Stimulated activated naive CD8-positive, alpha-beta T cell treated with anti-CD3 and anti-CD28 coated beads, Interleukin-15, Interleukin-2, amounts not matched to agents 100 U/mL and 50 U/mL, for 24 hours (primary cell): Measurements from ENCODE around the gene SMIM45.
A peak's percentile ranks its signal among the peaks of the same experiment; 100 is the strongest.

Experiments used
- ATAC-seq: fragments of 150-1000 bp; cut with Tn5 transposase; one replicate; pipeline ENCODE4 v1.10.0; 2021
- DNase-seq: peaks from one replicate; pipeline ENCODE4 v3.0.0; 2021

SMIM45 gene

DNA sequence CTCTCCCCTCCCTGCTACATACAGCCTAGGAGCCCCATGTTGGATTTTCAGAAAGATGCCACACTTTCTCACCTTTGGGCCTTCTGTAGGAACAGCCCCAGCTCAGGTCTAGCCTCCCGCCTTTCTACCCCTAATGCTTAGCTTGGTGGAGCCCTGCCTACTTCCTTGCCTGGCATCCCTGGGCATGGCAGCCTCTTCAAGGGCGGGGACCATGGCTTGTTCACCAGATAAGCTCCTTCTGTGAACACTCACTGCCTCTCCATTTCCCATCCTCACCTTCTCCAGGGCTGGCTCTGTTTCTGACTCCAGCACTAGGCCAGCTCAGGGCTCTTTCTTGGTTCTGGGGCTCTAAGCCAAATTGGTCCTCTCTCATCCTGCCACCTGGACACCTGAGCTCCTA lies 18.7 kb downstream of the SMIM45 start:
- ATAC-seq: no peak
- no peak for DNase-seq

DNA sequence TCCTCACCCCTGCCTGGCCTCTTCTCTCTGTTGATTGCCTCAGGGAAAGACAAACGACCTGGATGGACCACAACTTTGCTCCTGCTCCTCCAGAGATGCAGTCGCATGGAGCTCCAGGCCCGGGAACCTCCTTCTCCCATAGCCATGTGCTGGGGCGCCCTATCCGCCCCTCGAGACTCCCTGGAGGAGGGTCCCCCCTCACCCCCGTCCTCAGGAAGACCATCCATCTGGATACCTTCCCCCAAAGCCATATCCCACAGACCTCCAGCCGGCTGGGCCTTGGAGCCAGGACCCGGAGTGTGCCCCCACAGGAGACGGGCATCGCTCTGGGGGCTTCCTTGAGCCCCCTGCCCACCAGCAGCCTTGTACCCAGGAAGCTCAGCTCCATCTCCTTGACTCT lies 19.5 kb downstream of the SMIM45 start:
- DNase-seq (no peak), ATAC-seq (no peak)

DNA sequence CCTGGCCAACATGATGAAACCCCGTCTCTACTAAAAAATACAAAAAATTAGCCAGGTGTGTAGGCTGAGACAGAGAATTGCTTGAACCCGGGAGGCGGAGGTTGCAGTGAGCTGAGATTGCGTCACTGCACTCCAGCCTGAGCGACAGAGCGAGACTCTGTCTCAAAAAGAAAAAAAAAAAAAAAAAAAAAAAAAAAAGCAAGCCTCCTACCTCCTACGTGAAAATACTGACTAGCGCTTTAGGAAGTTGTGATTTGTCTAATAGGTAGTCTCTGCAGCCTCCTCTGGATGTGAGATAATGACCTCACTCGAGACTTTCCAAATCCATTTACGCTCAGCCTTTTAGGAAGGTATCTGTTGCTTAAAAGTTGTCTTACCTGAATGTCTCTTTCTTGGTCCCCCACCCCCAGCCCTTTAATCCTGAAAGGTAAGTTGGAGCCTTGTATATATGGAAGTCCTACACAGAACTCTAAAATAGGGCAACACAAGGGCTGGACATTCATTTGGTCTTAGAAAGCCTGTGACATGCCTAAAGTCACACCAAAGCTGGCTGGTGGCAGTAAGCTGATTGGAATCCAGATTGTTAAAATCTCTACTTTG lies 22.8 kb downstream of the SMIM45 start:
- ATAC-seq: no peak
- no peak for DNase-seq

DNA sequence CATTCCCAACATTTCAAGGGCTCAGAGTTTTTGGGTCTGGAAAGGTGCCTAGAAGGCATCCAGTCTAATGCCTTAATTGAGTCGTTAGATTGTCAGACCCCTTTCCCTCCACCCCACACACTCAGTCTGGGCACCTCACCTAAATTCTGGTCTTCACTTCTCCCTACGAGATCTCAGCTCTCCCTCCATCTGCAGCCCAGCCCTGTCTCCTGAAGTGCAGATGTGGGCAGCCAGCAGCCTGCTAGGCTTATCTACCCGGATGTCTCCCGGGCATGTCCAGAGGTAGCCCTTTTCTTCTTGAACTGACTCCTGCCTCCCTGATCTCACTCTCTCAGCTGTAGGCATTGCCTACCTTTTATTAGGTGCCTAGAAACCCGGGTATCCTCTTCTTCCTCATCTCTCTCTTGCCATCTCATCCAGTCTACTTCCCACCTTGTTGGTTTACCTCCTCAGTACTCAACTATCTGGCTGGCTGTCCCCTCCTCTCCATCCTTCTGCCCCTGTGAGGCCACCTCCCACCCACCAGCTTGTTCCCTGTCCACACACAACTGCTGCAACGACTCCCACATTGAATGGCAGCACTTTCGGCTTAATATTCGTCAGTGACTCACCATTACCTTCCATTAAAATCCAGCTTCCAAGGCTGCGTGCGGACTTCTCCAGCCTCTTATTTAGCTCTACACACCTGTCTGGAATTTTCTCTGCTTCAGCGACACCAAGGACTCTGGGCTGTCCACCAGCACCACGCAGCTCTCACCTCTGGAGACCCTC lies 23.5 kb downstream of the SMIM45 start:
- no peak for DNase-seq
- no peak for ATAC-seq

DNA sequence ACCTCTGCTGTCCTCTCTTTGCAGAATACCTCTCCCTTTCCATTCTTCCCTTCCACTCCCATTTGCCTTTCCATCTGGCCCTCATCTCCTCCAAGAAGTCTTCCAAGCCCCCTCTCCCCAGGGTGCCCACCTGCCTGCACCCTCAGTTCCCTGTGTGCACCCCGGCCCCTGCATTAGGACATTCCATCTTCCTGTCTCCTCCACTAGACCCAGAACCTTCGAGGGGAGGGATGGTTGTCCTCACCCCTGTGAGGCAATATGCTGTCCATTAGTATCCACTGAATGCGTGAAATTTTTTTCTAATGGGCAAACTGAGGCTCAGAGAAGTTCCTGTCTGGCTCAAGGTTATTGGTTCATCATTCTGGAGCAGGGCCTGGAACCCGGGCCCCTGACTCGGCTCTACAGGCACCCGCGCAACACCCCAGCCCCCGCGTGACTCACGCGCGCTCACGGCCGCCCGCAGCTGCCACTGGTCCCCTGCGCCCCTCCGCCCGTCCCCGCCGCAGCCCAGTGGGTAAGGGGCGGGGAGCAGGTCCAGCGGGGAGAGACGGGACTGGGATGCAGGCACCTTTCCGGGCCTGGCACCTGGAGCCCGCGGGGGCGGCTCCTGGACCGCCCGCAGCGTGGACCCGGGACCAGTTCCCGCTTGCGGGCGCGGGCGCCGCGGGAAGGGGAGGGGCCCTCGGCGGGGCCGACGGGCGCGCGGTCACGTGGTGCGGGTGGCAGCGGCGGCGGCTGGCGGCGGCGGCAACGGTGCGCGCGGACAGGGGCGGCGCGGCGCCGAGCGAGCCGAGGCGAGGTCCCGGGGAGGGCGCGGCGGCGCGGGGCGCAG lies 24.3 kb downstream of the SMIM45 start:
- peak; percentile 57 for DNase-seq
- ATAC-seq: peak; percentile 19

DNA sequence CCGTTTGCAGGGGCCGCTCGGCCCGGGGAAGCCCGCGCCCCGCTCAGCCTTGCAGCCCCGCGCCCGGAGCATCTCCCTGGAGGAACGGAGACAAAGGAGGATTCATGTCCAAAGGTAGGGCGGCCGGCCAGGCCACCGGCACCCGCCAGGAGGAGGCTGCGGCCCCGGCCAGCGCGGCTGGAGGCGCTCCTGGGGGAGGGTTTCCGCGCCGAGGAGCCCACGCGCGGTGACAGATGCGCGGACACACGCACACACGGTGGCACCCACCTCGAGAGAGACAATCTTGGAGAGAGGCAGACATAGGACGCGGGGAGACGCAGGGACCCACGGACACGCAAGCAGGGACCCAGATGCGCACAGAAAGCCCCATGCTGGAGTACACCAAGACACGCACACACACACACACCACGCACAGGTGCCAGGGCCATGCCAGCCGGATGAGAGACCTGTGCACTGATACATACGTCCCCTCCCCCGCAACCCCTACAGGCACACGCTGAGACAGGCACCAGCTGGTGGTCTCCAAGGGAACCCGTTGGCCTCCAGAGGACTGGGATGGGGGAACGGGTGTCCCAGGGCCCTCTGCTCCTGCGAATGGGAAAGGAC lies 25.1 kb downstream of the SMIM45 start:
- ATAC-seq: no peak
- no peak for DNase-seq

DNA sequence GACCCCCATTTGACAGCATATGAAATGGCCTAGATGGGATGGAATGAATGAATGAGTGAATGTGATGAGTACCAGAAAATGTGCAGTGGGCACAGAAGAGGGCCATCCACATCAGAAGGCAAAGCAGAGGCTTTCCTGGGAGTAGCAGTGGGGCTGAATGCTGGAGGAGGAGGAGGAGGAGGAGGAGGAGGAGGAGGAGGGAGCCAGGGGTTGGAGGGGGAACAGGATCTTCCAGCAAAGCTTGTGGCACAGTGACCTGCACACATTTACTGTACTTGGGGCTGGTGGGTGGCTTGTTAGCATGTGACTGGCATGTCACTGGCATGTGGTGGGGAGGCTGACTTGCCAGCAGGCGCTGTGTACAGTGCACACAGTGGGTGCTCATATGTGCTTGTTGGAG lies 26.8 kb downstream of the SMIM45 start:
- ATAC-seq (no peak), DNase-seq (no peak)

DNA sequence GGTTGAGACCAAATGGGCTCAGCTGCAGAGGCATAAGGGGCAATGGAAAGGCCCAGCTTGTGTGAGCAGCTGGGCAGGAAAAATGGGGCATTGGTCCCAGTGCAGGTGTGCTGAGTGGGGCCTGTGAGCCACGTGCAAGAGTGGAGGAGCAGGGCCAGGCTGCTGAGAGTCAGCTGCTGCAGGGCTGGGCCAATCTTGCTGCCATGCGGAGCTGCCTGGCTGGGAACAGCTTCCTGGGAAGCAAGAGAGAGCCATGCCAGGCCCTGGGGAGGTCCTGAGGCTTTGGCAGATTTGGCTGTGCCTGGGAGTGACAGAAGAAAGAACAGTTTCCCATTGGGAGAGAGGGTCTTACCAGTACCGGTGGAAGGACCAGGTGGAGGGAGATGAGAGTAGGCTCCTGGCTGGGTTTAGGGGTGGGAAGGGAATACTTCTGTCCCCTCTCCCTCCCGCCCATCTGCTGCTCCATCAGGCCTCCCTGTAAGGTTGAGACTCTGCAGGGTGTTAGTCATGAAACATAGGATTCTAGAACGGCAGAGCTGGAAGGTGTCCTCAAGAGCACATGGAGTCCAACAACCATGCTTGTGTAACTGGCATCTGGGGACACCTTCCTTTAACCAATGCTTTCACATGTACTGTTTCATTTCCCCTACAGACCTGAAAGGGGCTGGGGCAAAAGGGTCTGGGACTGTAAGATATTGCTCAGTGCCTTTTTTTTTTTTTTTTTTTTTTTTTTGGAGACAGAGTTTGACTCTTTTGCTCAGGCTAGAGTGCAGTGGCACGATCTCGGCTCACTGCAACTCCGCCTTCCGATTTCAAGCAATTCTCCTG lies 27.7 kb downstream of the SMIM45 start:
- ATAC-seq (no peak), DNase-seq (no peak)

DNA sequence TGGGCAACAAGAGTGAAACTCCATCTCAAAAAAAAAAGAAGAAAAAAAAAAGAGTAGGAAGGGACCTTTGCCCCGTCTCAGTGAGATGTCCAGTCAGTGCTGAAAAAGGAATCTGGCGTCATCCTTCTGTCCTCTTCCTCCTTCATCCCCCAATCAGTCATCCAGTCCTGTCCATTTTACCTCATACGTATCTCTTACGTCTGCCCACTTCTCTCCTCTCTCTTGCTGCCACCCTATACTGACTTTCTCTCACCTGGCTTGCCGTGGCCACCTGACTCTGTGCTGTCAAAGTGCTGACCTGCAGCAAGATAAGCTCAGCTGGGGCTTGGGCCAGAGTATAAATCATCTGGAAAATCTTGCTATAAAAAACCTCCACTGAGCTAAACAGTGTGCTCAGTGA lies 30.9 kb downstream of the SMIM45 start:
- no peak for ATAC-seq
- DNase-seq: no peak

DNA sequence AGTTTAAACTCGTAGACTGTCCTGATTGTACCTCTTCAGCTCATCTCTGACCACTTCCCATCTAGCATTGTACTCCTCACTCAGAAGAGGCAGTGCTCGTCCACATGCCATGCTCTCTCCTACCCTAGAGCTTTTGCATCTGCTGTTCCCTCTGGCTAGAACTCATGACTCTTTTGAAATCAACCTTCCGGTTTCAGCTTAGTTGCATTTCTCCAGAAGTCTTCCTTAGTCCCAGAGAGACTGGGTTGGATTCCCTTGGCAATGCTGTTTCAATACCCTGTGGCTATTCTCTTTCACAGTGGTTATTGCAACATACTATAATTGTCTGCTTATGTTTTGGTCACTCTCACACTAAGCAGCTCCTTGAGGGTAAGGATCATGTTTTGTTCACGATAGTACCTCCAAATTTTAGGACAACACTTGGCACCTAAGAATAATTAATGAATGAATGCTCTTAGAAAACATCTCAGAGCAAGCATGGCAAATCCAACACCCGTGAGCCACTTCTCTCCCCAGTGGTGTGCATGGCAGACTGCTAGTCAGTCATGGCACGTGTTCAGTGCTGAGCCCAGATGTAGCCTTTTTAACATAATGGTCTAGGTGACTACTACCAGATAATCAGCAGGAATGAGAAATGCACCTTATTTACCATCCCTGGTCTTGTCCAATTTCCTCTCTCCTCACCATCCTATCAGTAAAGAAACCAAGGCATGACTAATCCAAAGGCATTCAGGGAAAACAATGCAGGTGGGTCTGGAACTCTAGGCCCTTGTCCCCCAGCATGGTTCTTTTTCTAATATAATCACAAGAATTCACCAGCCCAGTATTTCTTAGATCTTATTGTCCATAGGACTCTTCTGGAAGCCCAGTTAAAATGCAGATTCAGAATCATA lies 31.8 kb downstream of the SMIM45 start:
- no peak for ATAC-seq
- DNase-seq: no peak

DNA sequence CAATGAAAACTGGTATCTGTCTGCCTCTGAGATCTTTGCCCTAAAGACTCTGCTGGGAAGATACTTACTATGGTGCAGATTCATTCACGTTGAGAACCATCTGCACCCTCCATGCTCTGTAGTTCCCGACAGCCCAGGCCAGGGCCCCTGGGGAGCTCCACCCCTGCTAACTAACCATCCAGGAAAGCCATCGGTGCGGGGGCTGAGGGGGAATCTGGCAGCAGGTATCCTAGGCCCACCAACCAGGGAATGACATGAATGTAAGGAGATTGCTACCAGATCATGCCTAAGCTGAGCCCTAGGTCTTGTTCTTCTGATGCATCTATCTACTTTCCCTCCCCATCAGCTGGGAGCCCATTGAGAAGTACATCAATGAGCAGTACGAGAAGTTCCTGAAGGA lies 35.3 kb downstream of the SMIM45 start:
- DNase-seq (no peak), ATAC-seq (no peak)

DNA sequence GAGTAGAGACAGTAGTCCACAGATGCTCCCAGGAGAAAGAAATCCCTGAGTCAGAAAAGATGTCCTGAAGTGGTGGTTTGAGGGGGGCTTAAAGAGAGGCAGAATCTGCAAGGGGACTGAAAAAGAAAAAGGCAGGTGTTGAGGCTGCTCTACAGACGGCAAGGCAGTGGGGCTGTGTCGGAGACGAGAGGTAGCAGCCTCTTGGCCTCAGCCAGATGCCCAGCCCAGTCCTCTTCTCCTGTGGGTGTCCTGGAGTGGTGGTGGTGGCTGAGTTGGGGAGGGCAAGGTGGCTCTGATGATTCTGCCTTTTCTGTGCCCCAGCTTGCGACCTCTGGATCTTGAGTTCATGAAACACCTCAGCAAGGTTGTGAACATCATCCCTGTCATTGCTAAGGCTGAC lies 37.3 kb downstream of the SMIM45 start:
- ATAC-seq (no peak), DNase-seq (no peak)

DNA sequence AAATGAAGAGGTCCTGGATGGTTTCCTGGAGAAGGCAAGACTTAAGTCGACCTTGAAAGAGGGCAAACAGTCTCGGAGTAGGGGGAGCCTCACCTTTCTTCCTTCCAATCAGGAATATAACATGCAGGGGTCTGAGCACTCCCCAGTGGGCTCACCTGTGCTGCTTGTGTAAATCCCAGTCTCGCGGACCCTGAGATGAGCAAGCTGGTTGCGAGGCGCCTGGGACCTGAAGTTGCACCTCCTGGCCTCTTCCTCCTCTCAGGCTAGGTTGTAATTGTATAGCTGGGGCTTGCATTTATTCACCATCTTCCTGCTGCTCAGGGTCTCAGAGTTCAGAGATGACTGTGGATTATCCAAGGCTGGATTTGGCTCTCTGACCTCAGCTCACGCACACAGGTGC lies 39.2 kb downstream of the SMIM45 start:
- DNase-seq (no peak), ATAC-seq (no peak)

DNA sequence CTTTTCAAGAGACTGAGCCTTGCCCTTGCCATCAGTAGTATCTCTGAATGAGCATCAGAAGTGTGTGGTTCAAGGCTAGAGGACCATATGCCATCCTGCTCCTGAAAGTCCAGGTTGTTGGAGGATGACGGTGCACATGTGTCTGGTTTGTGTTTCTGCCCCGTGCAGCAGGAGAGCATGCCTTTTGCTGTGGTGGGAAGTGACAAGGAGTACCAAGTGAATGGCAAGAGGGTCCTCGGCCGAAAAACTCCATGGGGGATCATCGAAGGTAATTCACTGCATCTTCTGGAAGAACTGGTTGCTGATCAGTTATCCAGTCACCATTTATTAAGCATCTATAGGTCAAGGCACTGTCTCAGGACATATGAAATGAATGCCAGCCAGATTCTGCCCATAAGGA lies 40.5 kb downstream of the SMIM45 start:
- DNase-seq (no peak), ATAC-seq (no peak)

DNA sequence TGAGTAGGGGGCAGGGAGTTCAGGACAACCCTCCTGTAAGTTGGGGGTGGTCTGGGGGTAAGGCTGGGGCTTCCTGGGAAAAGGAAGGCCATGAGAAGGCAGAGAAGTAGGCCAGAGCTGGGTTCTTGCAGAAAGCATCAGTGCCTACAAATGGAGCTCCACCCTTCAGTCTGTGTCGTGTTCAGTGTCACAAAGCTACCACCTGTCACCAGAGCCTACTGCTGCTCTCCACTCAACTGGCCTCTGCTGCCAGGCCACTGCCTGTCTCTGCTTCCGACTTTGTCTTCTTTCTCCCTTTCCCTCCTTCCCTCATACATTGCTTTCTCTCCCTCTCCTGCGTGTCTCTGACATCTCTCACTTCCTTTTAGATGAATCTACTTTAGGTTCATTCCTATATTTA lies 43.3 kb downstream of the SMIM45 start:
- ATAC-seq (no peak), DNase-seq (no peak)

DNA sequence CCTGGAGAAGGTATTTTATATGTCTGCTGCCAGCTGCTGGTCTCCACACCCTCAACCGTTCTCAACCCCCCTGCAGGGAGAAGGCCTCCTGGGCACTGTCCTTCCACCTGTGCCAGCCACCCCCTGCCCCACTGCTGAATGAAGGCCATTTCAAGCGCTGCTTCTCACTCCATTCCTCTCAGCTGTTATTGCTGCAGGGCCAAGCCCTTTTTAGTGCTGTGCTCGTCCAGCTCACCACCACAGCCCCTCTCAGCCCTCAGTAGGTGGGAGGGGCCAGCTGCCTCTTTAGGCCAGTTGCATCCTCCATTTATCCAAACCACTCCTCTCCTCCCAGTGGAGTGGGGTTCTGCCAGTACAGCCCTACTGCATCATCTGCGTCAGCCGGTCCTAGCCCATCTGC lies 44.9 kb downstream of the SMIM45 start:
- ATAC-seq (no peak), DNase-seq (no peak)

DNA sequence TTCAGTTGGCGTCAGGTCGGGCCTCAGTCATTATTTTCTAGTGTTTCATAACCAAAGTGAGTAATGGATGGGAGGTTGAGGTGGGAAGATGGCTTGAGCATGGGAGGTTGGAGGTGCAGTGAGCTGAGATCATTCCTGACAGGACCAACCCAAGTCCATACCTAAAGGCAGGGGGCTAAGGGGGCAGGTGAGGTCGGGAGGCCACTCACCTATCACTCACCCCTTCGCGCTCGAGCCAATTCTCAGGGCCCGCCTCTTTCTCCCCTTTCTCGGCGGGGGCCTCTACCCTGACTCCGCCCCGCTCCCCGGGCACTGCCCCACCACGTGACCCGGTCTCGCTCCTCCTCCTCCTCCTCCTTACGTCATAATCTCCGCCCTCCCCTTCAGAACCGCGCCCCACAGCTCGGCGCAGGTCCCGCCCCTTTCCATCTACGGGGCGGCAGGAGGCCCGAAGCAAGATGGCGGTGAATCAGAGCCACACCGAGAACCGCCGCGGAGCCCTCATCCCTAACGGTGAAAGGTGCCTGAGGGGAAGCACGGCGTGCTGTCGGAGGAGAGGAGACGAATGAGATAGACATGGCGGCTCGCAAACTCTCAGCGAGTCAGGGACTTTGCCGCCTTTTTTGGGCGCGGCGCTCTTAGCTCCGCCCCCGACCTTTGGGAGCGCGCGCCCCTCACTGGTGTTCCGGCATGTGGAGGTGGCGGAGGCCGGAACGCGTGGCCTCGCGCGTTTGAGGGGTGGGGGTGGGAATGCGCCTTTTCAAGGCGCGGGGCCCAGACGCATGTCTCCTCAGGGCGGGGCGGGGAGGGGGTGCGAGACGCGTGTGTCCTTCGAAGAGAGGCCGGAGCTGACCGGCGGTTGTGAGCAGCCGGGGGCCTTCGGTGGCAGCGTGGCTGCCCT lies 46.7 kb downstream of the SMIM45 start, which contains the start of gene WBP2NL:
TSS of gene WBP2NL (plus strand) at position 428 of the 901 bp plus-strand sequence. CDS start at position 459, 31 bp downstream.
- peak; percentile 86 for DNase-seq
- peak; percentile 92 for ATAC-seq

DNA sequence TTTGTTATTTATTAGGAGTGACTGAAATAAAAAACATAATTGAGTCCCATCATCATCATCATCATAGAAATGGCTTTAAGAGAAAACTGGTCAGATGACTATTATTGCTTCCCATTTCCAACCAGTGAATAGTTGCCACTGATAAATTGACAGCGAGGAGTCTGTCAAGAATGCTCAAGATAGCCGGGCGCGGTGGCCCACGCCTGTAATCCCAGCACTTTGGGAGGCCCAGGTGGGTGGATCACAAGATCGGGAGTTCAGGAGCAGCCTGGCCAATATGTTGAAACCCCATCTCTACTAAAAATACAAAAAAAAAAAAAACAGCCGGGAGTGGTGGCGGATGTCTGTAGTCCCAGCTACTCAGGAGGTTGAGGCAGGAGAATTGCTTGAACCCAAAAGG lies 48.5 kb downstream of the SMIM45 start:
- ATAC-seq (no peak), DNase-seq (no peak)

DNA sequence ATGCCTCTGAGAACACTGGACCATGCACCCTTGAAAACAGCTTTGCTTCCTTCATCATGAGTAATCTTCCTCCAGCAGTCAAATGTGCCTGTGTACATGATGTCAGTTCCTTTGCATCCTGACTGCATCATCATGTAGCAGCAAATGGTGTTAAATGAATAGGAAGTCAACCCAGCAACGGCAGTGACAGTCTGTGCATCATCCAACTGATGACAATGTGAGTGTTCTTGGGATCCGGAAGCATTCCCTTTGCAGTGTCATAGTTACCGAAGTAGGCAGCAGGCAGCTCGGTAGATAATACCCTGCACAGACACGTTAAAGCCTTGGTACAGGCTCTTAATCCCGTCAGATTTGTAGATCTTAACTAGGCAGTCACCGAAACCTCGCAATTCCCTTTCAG lies 49.2 kb downstream of the SMIM45 start:
- ATAC-seq (no peak), DNase-seq (no peak)

DNA sequence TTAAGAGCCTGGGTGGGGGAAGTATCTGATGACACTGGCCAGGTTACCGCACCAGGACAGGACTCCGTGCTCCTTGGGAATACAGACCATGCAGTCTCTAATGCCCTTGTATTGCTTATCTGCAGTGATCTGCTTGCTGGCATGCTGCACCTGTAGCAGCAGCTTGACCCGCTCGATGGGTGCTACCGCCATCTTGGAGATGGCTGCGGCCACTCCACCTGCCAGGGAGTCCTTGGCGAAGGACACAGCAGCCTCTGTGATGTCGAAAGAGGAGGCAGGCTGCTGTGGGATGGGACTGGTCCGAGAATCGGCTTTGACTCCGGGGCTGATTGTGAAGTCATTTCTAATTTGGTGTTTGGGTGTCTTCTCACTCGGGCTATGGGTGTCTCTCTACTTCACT lies 49.8 kb downstream of the SMIM45 start:
- DNase-seq: no peak
- ATAC-seq: no peak
